Superior temporal gyrus (tissue), 1 donor: ENCODE results near the gene PLPPR2.
A peak's percentile ranks its signal among the peaks of the same experiment; 100 is the strongest.
"Not testable (repeated sequence)": the region's sequence is repeated elsewhere in the genome, so short reads cannot be mapped to it uniquely, and the experiment has no call there.

Experiments used
- DNase-seq: peaks from one replicate; pipeline ENCODE4 v3.0.0-alpha.2; 2016; ENCODE audit errors: extremely low spot score

The PLPPR2 gene

GRCh38 chr19:11339254-11340098 is 15.8 kb upstream of the PLPPR2 start, which contains the start of gene RAB3D:
Gene RAB3D, minus strand, starts transcription at chr19:11339657. Its CDS starts 2,258 bp downstream, at chr19:11337399.
- peak; percentile 78 for DNase-seq

- not testable (repeated sequence) for DNase-seq
Measured at GRCh38 chr19:11340099-11340467, 15.1 kb upstream of the PLPPR2 start.

- no peak for DNase-seq
Measured at GRCh38 chr19:11342429-11342828, 12.8 kb upstream of the PLPPR2 start.

- no peak for DNase-seq
Measured at GRCh38 chr19:11345122-11345803, 10.0 kb upstream of the PLPPR2 start.

GRCh38 chr19:11346104-11346940 is 8.9 kb upstream of the PLPPR2 start, which contains the start of the genes CCDC159 and TMEM205:
Gene CCDC159, plus strand, starts transcription at chr19:11346519. Its CDS starts 88 bp downstream, at chr19:11346607.
Gene TMEM205, minus strand, starts transcription at chr19:11346268. Its CDS starts 649 bp downstream, at chr19:11345619.
- DNase-seq: peak; percentile 99

GRCh38 chr19:11347546-11348039 is 7.6 kb upstream of the PLPPR2 start:
- no peak for DNase-seq

- DNase-seq: no peak
Measured at GRCh38 chr19:11349171-11349570, 6.1 kb upstream of the PLPPR2 start.

- DNase-seq: not testable (repeated sequence)
Measured at GRCh38 chr19:11354102-11354501, 1.1 kb upstream of the PLPPR2 start.

GRCh38 chr19:11356074-11356397 is 804 bp downstream of the PLPPR2 start:
- DNase-seq: no peak

GRCh38 chr19:11356676-11357550 is 1.7 kb downstream of the PLPPR2 start:
- no peak for DNase-seq

- no peak for DNase-seq
Measured at GRCh38 chr19:11359421-11359820, 4.2 kb downstream of the PLPPR2 start.

GRCh38 chr19:11361037-11361770 is 6.0 kb downstream of the PLPPR2 start:
- DNase-seq: no peak

- no peak for DNase-seq
Measured at GRCh38 chr19:11361771-11362731, 6.8 kb downstream of the PLPPR2 start.

- no peak for DNase-seq
Measured at GRCh38 chr19:11363881-11364280, 8.6 kb downstream of the PLPPR2 start.

- no peak for DNase-seq
Measured at GRCh38 chr19:11364296-11364904, 9.2 kb downstream of the PLPPR2 start.

GRCh38 chr19:11364935-11365334 is 9.7 kb downstream of the PLPPR2 start:
- peak; percentile 20 for DNase-seq

GRCh38 chr19:11365557-11366117 is 10.4 kb downstream of the PLPPR2 start:
- no peak for DNase-seq

GRCh38 chr19:11367528-11367927 is 12.3 kb downstream of the PLPPR2 start:
- DNase-seq: no peak
